Type B pancreatic cell (in vitro differentiated cells): ENCODE measurements around the gene DCLK1. TPM values are rescaled to one million over a fixed set of nuclear protein-coding genes. Genes with fewer than 3 reads are reported as not detected.

Experiments used
- DNase-seq: peaks from one replicate; pipeline ENCODE4 v3.0.0; 2021; ENCODE audit warnings: mixed read lengths; ENCODE audit not compliant: unreplicated experiment; ENCODE audit errors: extremely low spot score
- H3K27ac Mint-ChIP-seq: 2 replicates; pipeline ENCODE4 v1.8.0; 2021; ENCODE audit warnings: mild to moderate bottlenecking, mixed read lengths
- H3K27me3 Mint-ChIP-seq: 2 replicates; pipeline ENCODE4 v1.8.0; 2021; ENCODE audit warnings: mixed read lengths
- H3K36me3 Mint-ChIP-seq: 2 replicates; pipeline ENCODE4 v1.8.0; 2021; ENCODE audit warnings: mixed read lengths
- H3K4me1 Mint-ChIP-seq: one replicate; pipeline ENCODE4 v1.8.0; 2021; ENCODE audit warnings: mixed read lengths; ENCODE audit not compliant: unreplicated experiment
- H3K4me3 Mint-ChIP-seq: 2 replicates; pipeline ENCODE4 v1.8.0; 2021; ENCODE audit warnings: mild to moderate bottlenecking, mixed read lengths
- H3K9me3 Mint-ChIP-seq: 2 replicates; pipeline ENCODE4 v1.8.0; 2021; ENCODE audit warnings: mixed read lengths
- CTCF ChIP-seq: fragments of 200-600 bp; sonication (generic); conservative IDR thresholded peaks from 2 replicates; pipeline ENCODE4 v1.5.0; 2021; ENCODE audit warnings: antibody characterized with exemption, mild to moderate bottlenecking
- total RNA-seq: library from RNA; stranded (reverse); gene quantifications from 2 replicates; pipeline ENCODE4 v1.2.1, GENCODE V29; 2021; ENCODE audit warnings: low replicate concordance

Gene DCLK1
- total RNA-seq, 1 donor from 2014 or later: 47.1 TPM

DNA sequence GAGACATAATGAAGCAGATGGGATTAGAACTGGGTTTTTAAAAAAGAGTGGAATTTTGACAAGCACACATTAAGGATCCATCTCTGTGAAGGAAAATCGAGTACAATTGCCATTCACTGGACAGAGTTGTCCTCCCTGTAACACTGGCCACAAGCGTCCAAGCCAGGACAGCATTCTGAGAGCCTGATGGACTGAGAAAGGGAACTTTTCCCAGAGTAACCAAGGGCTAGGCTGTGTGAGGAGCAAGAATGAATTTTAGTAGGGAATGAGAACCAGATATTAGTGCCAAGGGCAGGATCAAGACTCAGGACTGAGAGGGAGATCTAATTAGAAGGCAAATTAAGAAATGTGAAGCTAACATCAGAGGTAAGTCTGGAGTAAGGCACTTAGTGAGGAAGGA lies 73.1 kb downstream of the DCLK1 start:
- no peak overlapping the region for H3K4me3 Mint-ChIP-seq
- no peaks in the 10 kb centered on the region for H3K9me3 Mint-ChIP-seq
- H3K4me1 Mint-ChIP-seq: peaks cover 14% of the 10 kb centered on the region
- peaks cover 3% of the 10 kb centered on the region for H3K27me3 Mint-ChIP-seq
- H3K27ac Mint-ChIP-seq: no peak overlapping the region
- TF ChIP-seq CTCF: no peak
- no peak for DNase-seq
- H3K36me3 Mint-ChIP-seq: no peaks in the 10 kb centered on the region

DNA sequence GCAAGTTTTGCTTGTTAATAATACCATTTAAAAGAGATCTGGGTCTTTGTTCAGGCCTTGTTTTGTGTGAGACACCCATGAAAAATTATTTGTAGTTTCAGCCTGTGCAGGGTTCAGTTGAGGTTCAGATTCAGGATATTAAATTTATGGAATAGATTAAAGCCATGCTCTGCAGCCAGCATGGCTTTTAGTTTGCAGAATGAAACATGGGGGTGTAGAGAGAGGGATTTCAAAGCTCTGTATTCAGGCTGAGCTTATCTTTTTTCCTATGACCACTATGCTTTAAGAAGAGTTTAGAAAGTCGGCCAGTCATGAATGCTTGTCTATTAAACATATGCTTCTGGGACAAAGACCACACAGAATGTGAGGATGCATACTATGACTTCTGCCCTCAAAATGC lies 73.6 kb downstream of the DCLK1 start:
- Mint-ChIP-seq H3K27me3 (peaks cover 3% of the 10 kb centered on the region), H3K36me3 (no peaks in the 10 kb centered on the region), H3K9me3 (no peaks in the 10 kb centered on the region), H3K4me1 (peaks cover 14% of the 10 kb centered on the region), H3K4me3 (no peak overlapping the region), H3K27ac (no peak overlapping the region)
- TF ChIP-seq CTCF: no peak
- no peak for DNase-seq

DNA sequence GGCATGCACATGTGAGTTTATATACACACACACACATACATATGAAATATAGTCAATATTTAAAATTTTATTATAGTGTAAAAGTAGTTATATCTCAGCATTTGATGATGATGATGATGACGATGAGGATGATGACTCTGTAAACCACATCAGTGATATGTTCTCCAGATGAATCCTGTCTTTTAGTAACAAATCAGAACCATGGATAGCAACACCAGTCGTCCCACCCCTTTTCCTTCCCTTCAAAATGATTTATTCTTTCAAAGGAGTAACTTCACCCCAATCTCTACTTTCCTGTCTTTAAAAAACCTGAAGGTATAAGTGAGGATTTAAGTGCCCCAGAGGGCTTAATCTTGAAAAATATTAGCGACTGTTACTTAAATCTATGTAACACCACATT lies 74.1 kb downstream of the DCLK1 start:
- TF ChIP-seq CTCF: no peak
- Mint-ChIP-seq H3K27me3 (peaks cover 6% of the 10 kb centered on the region), H3K9me3 (no peaks in the 10 kb centered on the region), H3K27ac (no peak overlapping the region), H3K4me1 (peaks cover 14% of the 10 kb centered on the region), H3K4me3 (no peak overlapping the region), H3K36me3 (no peaks in the 10 kb centered on the region)
- no peak for DNase-seq

DNA sequence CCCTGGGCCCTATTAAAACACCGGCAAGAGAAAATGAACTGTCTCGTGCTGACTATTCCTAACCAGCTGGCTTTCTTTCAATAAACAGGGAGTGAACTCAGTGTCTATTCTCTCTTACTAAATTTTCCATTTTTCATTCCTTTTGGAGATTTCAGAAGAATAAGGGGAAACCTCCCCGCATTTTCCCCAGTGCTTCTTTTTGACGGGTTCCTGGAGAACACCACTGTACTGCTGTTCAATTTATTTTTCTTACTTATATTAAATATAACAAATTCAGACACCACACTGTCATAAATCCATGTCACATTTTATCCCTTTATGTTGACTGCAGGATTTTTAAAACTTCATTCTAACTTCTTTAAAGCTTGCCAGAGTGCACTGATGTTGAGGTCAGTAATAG lies 75.8 kb downstream of the DCLK1 start:
- Mint-ChIP-seq H3K4me1 (peaks cover 13% of the 10 kb centered on the region), H3K27me3 (peaks cover 6% of the 10 kb centered on the region), H3K36me3 (no peaks in the 10 kb centered on the region), H3K9me3 (no peaks in the 10 kb centered on the region), H3K27ac (no peak overlapping the region), H3K4me3 (no peak overlapping the region)
- no peak for TF ChIP-seq CTCF
- DNase-seq: no peak

DNA sequence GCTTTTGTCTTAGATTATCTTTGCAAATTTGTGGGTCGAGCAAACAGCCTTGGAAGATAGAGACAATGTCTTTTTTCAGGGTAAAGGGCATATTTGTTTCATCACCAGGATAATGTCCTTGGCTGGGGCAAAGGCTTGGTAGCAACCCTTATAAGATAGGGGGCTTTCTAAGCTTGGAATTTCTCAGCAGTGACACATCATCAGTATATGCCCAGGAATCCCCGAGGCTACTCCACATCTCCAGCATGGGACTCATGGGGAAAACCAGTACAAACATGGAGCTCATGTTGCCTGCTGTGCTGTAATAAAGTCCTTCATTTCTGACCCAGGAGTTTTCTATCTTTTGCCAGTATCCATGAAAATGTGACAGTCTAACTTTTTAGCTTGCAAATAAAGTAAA lies 77.1 kb downstream of the DCLK1 start:
- peaks cover 13% of the 10 kb centered on the region for H3K4me1 Mint-ChIP-seq
- no peak overlapping the region for H3K4me3 Mint-ChIP-seq
- DNase-seq: no peak
- no peak for TF ChIP-seq CTCF
- H3K36me3 Mint-ChIP-seq: no peaks in the 10 kb centered on the region
- H3K27me3 Mint-ChIP-seq: peaks cover 6% of the 10 kb centered on the region
- H3K9me3 Mint-ChIP-seq: no peaks in the 10 kb centered on the region
- H3K27ac Mint-ChIP-seq: no peak overlapping the region

GRCh38 chr13:36051082-36051481 lies 80.1 kb downstream of the DCLK1 start:
- Mint-ChIP-seq H3K36me3 (no peaks in the 10 kb centered on the region), H3K27ac (no peak overlapping the region), H3K9me3 (no peaks in the 10 kb centered on the region), H3K27me3 (peaks cover 6% of the 10 kb centered on the region), H3K4me1 (peaks cover 5% of the 10 kb centered on the region), H3K4me3 (no peak overlapping the region)
- DNase-seq: no peak
- TF ChIP-seq CTCF: no peak
